Right atrium auricular region (tissue), 2 donors: ENCODE data around the gene PSAPL1. TPM values are rescaled to one million over a fixed set of nuclear protein-coding genes. Genes with fewer than 3 reads are reported as not detected.

Experiments used
- DNase-seq: peaks from one replicate; pipeline ENCODE4 v3.0.0-alpha.2; 2019; ENCODE audit warnings: low spot score
- H3K27ac ChIP-seq, 2 donors: fragments of 200-600 bp; sonication (generic); 1 replicate in 1 of 2; 2 replicates in 1 of 2; pipeline ENCODE4 v1.5.1; 2016 to 2019
- H3K27me3 ChIP-seq, 2 donors: fragments of 200-600 bp; sonication (generic); one replicate each; pipeline versions ENCODE4 v1.5.1 to v1.6.0; 2017 to 2019
- H3K36me3 ChIP-seq: fragments of 200-600 bp; sonication (generic); one replicate; pipeline ENCODE4 v1.5.1; 2016
- H3K4me1 ChIP-seq, 2 donors: fragments of 200-600 bp; sonication (generic); one replicate each; pipeline versions ENCODE4 v1.5.1 to v1.6.0; 2017 to 2019
- H3K4me3 ChIP-seq, 2 donors: fragments of 200-600 bp; sonication (generic); 1 replicate in 1 of 2; 2 replicates in 1 of 2; pipeline ENCODE4 v1.5.1; 2017 to 2019; ENCODE audit warnings: mild to moderate bottlenecking in 1 of 2, moderate library complexity in 1 of 2
- H3K9me3 ChIP-seq, 2 donors: fragments of 200-600 bp; sonication (generic); one replicate each; pipeline ENCODE4 v1.5.1; 2019
- CTCF ChIP-seq, 2 donors: fragments of 200-600 bp; sonication (generic); IDR thresholded peaks; one replicate each; pipeline ENCODE4 v1.5.1; 2019; ENCODE audit warnings: antibody characterized with exemption in 2 of 2
- total RNA-seq, 2 donors: library from RNA; depleted of rRNA; stranded (reverse); fragments of >200 nt; gene quantifications; one replicate each; pipeline ENCODE4 v1.1.0, GENCODE V29; 2016

The PSAPL1 gene
- total RNA-seq, 2 donors from 2014 or later: 0.12 TPM; not detected in 1

- H3K36me3 ChIP-seq: no peaks in the 10 kb centered on the region
- no peak overlapping the region for H3K27ac ChIP-seq
- H3K4me1 ChIP-seq: no peaks in the 10 kb centered on the region
- no peak overlapping the region for H3K4me3 ChIP-seq
- no peaks in the 10 kb centered on the region for H3K9me3 ChIP-seq
- TF ChIP-seq CTCF (IDR thresholded peaks at IDR 0.05): no peak
- no peaks in the 10 kb centered on the region for H3K27me3 ChIP-seq
- DNase-seq: peak; percentile 54
These were observed 14.1 kb downstream of the PSAPL1 start for GRCh38 chr4:7420661-7421040.

GRCh38 chr4:7419961-7420660 is 14.6 kb downstream of the PSAPL1 start:
- H3K27me3 ChIP-seq: no peaks in the 10 kb centered on the region

GRCh38 chr4:7418131-7418943 is 16.4 kb downstream of the PSAPL1 start:
- H3K27ac ChIP-seq: no peak overlapping the region
- no peaks in the 10 kb centered on the region for H3K9me3 ChIP-seq
- no peaks in the 10 kb centered on the region for H3K4me1 ChIP-seq
- no peaks in the 10 kb centered on the region for H3K27me3 ChIP-seq
- no peak for DNase-seq
- TF ChIP-seq CTCF (IDR thresholded peaks at IDR 0.05): no peak
- no peak overlapping the region for H3K4me3 ChIP-seq
- no peaks in the 10 kb centered on the region for H3K36me3 ChIP-seq

More at GRCh38 chr4:7419961-7420660, 14.6 kb downstream of the PSAPL1 start:
- H3K27ac ChIP-seq: no peak overlapping the region
- no peak for DNase-seq
- no peaks in the 10 kb centered on the region for H3K9me3 ChIP-seq
- no peak for TF ChIP-seq CTCF (IDR thresholded peaks at IDR 0.05)
- no peaks in the 10 kb centered on the region for H3K36me3 ChIP-seq
- H3K4me3 ChIP-seq: no peak overlapping the region
- H3K4me1 ChIP-seq: no peaks in the 10 kb centered on the region

- Histone ChIP-seq H3K9me3 (no peaks in the 10 kb centered on the region), H3K27me3 (no peaks in the 10 kb centered on the region), H3K36me3 (no peaks in the 10 kb centered on the region), H3K4me1 (no peaks in the 10 kb centered on the region), H3K27ac (no peak overlapping the region), H3K4me3 (no peak overlapping the region)
- no peak for TF ChIP-seq CTCF (IDR thresholded peaks at IDR 0.05)
- DNase-seq: no peak
These were observed 17.1 kb downstream of the PSAPL1 start for GRCh38 chr4:7417639-7418038.

- H3K4me3 ChIP-seq: no peak overlapping the region
- H3K27me3 ChIP-seq: no peaks in the 10 kb centered on the region
- TF ChIP-seq CTCF (IDR thresholded peaks at IDR 0.05): no peak
- H3K27ac ChIP-seq: no peak overlapping the region
- DNase-seq: no peak
- no peaks in the 10 kb centered on the region for H3K36me3 ChIP-seq
- H3K9me3 ChIP-seq: no peaks in the 10 kb centered on the region
- no peaks in the 10 kb centered on the region for H3K4me1 ChIP-seq
These were observed 17.8 kb downstream of the PSAPL1 start for GRCh38 chr4:7416745-7417432.
